Lung (tissue), 12 donors: Measurements from ENCODE around the gene CAMK1. TPM values are rescaled to one million over a fixed set of nuclear protein-coding genes. Genes with fewer than 3 reads are reported as not detected.
A peak's percentile ranks its signal among the peaks of the same experiment; 100 is the strongest.

Source experiments
- ATAC-seq: fragments of 200-7000 bp; cut with Tn5 transposase; one replicate; pipeline ENCODE4 v1.9.1; 2020; ENCODE audit warnings: moderate number of reproducible peaks; ENCODE audit not compliant: insufficient read depth, low FRiP score
- DNase-seq, 3 donors: peaks; one replicate each; pipeline ENCODE4 v3.0.0-alpha.2; 2013 to 2017
- H3K27ac ChIP-seq, 2 donors: one replicate each; pipeline ENCODE4 v1.5.1; 2013; ENCODE audit warnings: mild to moderate bottlenecking in 2 of 2, moderate library complexity in 2 of 2, control low read depth in 1 of 2, inconsistent platforms in 1 of 2, low read depth in 1 of 2, low read length in 1 of 2
- H3K27me3 ChIP-seq, 3 donors: one replicate each; pipeline ENCODE4 v1.5.1; 2013; ENCODE audit warnings: low read length in 2 of 3; ENCODE audit not compliant: control insufficient read depth in 3 of 3, insufficient read depth in 3 of 3
- H3K36me3 ChIP-seq, 4 donors: one replicate each; pipeline ENCODE4 v1.5.1; 2013; ENCODE audit warnings: low read length in 4 of 4, mild to moderate bottlenecking in 1 of 4, moderate library complexity in 1 of 4; ENCODE audit not compliant: control insufficient read depth in 4 of 4, insufficient read depth in 4 of 4
- H3K4me1 ChIP-seq, 5 donors: one replicate each; pipeline ENCODE4 v1.5.1; 2013; ENCODE audit warnings: low read length in 5 of 5, mild to moderate bottlenecking in 2 of 5, moderate library complexity in 1 of 5; ENCODE audit not compliant: control insufficient read depth in 5 of 5, insufficient read depth in 5 of 5
- H3K4me3 ChIP-seq: one replicate; pipeline ENCODE4 v1.5.1; 2013; ENCODE audit warnings: mild to moderate bottlenecking, control low read depth, moderate library complexity
- H3K9ac ChIP-seq, 2 donors: one replicate each; pipeline ENCODE4 v1.5.1; 2013; ENCODE audit warnings: low read length in 2 of 2, control low read depth in 1 of 2; ENCODE audit not compliant: insufficient read depth in 1 of 2
- H3K9me3 ChIP-seq, 4 donors: one replicate each; pipeline ENCODE4 v1.5.1; 2013; ENCODE audit warnings: low read length in 3 of 4, mild to moderate bottlenecking in 1 of 4, moderate library complexity in 1 of 4; ENCODE audit not compliant: control insufficient read depth in 4 of 4, insufficient read depth in 3 of 4
- CTCF ChIP-seq: IDR thresholded peaks from 2 replicates; pipeline ENCODE4 v1.5.1; 2012; ENCODE audit warnings: mild to moderate bottlenecking; ENCODE audit errors: control extremely low read depth, extremely low read depth
- WGBS, 2 donors: extraction: QIAGEN DNeasy Blood & Tissue Kit; methylation state at CpG; one replicate each; pipeline ENCODE4 v1.1.7; 2013; 5-methylcytosine and 5-hydroxymethylcytosine counted together
- polyA plus RNA-seq, 2 donors: library from polyadenylated mRNA; stranded (reverse); fragments of 200-250 nt; gene quantifications; one replicate each; pipeline ENCODE4 v1.2.1, GENCODE V29; 2013
- total RNA-seq, 2 donors: library from RNA; depleted of rRNA in 1 of 2; stranded (reverse); fragments of >200 nt in 1 of 2; gene quantifications; one replicate each; pipeline ENCODE4 v1.2.1, GENCODE V29; 2014 to 2021
- donor health status: control.
- donor health status: control.
- donor health status: Bipolar disorder and iron deficiency.
- donor health status: healthy.
- donor health status: DM: yes; HTN: yes; CAD: no.

CAMK1 gene
- total and polyA plus RNA-seq, 4 donors, result 21.7 to 43.9 (median 32.8) TPM

DNA sequence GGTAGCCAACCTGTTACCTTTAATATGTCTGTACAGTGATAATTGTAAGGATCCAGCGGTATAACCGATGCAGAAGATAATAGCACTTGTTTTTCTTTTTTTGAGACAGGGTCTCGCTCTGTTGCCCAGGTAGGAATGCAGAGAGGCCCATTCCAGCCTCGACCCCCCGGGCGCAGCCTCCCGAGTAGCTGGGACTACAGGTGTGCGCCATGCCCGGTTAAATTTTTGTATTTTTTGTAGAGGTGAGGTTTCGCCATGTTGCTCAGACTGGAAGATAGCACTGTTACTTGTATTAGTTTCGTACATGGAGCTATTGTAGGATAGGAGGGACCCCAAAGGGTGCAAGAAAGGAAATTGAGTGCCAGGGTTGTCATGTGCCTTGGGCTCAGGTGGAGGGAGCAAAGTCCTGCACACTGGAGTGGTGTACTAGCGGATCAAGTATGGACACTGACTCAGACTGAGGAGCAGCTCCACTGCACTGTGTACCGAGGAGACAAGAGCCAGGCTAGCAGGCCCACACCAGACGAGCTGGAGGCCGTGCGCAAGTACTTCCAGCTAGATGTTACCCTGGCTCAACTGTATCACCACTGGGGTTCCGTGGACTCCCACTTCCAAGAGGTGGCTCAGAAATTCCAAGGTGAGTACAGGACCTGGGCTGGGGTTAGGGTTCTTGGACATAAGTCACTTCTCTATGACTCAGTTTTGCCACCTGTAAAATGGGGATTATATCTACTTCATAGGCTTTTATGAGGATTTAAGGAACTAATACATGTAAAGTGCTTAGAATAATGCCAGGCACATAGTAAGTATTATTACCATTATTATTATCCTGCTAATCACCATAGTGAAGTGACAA lies 19.0 kb downstream of the CAMK1 start:
- peaks cover 0 to 31% (median 9%) of the 10 kb centered on the region in 5 donors for H3K4me1 ChIP-seq
- peak overlapping the region; percentile 62 to 91 for H3K27ac ChIP-seq
- no peak for ATAC-seq
- no peak for TF ChIP-seq CTCF
- 41 to 53% methylated on average over 17 of the region's 17 CpGs for WGBS, 2 donors
- DNase-seq, result no peak
- no peaks in the 10 kb centered on the region for H3K27me3 ChIP-seq
- H3K36me3 ChIP-seq, result peaks cover 19 to 54% (median 34%) of the 10 kb centered on the region in 4 donors
- H3K9me3 ChIP-seq, result no peaks in the 10 kb centered on the region
- H3K9ac ChIP-seq, result peak overlapping the region in 1 of 2 donors; percentile 54
- peak overlapping the region; percentile 61 for H3K4me3 ChIP-seq

DNA sequence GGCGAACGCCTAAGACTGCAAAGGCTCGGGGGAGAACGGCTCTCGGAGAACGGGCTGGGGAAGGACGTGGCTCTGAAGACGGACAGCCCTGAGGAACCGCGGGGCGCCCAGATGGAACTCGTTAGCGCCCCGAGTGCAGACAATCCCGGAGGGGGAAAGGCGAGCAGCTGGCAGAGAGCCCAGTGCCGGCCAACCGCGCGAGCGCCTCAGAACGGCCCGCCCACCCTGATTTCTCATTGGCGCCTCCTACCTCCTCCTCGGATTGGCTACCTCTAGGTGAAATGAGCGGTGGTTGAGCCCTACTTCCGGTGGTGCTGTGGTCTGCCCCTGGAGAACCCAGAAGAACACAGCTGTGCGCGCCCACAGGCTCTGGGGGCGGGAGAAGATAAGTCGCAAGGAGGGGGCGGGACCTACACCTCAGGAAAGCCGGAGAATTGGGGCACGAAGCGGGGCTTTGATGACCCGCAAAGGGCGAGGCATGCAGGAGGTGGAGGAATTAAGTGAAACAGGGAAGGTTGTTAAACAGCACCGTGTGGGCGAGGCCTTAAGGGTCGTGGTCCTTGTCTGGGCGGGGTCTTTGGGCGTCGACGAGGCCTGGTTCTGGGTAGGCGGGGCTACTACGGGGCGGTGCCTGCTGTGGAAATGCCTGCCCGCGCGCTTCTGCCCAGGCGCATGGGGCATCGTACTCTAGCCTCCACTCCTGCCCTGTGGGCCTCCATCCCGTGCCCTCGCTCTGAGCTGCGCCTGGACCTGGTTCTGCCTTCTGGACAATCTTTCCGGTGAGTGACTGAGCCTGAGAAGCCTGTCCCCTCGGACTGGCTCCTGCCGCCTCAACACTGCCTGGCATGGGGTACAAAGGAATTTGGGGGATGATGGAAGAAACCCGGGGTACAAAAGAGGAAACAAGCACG lies 19.8 kb downstream of the CAMK1 start, which contains the start of gene OGG1:
TSS of gene OGG1 (plus strand) at position 308 of the 911 bp plus-strand sequence. CDS start at position 643, 335 bp downstream.
- Histone ChIP-seq H3K27me3 (no peaks in the 10 kb centered on the region), H3K9me3 (no peaks in the 10 kb centered on the region), H3K36me3 (peaks cover 28 to 61% (median 42%) of the 10 kb centered on the region in 4 donors), H3K9ac (peak within 1 kb of the TSS in 1 of 2 donors; percentile 68), H3K4me3 (peak within 1 kb of the TSS; percentile 61), H3K4me1 (peaks cover 0 to 31% (median 9%) of the 10 kb centered on the region in 5 donors), H3K27ac (peak within 1 kb of the TSS; percentile 81 to 92)
- WGBS, 2 donors, result 0% methylated on average over 59 to 60 of the region's 60 CpGs
- no peak for TF ChIP-seq CTCF
- peak; percentile 98 for ATAC-seq
- DNase-seq, result peak; percentile 99 to 100 (median 100)

DNA sequence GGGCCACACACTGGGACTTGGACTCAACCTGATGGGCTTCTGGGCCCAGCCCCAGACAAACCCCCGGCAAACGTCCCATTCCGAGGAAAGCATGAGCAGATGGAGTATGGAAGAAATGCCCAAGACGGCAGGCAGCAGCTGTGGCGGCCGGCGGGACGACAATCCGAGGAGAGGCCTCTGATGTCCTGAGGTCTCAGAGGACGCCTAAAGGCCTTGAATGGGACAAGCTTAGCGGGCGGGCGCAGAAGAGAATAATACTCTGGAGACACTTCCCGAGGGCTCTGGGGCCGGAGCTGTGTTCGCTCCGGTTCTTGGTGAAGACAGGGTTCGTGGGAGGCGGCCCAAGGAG lies 20.5 kb downstream of the CAMK1 start:
- H3K36me3 ChIP-seq, result peaks cover 35 to 62% (median 46%) of the 10 kb centered on the region in 4 donors
- peak overlapping the region; percentile 81 to 92 for H3K27ac ChIP-seq
- H3K4me3 ChIP-seq, result peak overlapping the region; percentile 45
- H3K9me3 ChIP-seq, result no peaks in the 10 kb centered on the region
- H3K4me1 ChIP-seq, result peaks cover 0 to 28% (median 6%) of the 10 kb centered on the region in 5 donors
- DNase-seq, result no peak
- no peaks in the 10 kb centered on the region for H3K27me3 ChIP-seq
- WGBS, 2 donors, result 9 to 16% methylated on average over 19 of the region's 19 CpGs
- TF ChIP-seq CTCF, result no peak
- ATAC-seq, result no peak
- peak overlapping the region in 1 of 2 donors; percentile 68 for H3K9ac ChIP-seq
